HL-60 (cell line): Measurements from ENCODE around the gene TBCD.

ENCODE experiments used
- GABPA ChIP-seq: IDR thresholded peaks from 2 replicates; pipeline ENCODE4 v1.6.1; 2012; ENCODE audit warnings: low read depth
- POLR2AphosphoS5 ChIP-seq: IDR thresholded peaks from 2 replicates; pipeline ENCODE4 v1.6.1; 2012; ENCODE audit warnings: low read depth
- SPI1 ChIP-seq: IDR thresholded peaks from 2 replicates; pipeline ENCODE4 v1.6.1; 2012; ENCODE audit warnings: low read depth, mild to moderate bottlenecking, borderline replicate concordance
- TF ChIP-seq, protein P1 (sequence below): IDR thresholded peaks from one replicate; pipeline ENCODE4 v1.5.1; 2011; ENCODE audit warnings: low read length, control low read depth, inconsistent platforms; ENCODE audit not compliant: insufficient read depth
- TF ChIP-seq, protein P2 (sequence below): IDR thresholded peaks from 2 replicates; pipeline ENCODE4 v1.6.1; 2012; ENCODE audit warnings: low read depth; ENCODE audit not compliant: insufficient replicate concordance

DNA sequence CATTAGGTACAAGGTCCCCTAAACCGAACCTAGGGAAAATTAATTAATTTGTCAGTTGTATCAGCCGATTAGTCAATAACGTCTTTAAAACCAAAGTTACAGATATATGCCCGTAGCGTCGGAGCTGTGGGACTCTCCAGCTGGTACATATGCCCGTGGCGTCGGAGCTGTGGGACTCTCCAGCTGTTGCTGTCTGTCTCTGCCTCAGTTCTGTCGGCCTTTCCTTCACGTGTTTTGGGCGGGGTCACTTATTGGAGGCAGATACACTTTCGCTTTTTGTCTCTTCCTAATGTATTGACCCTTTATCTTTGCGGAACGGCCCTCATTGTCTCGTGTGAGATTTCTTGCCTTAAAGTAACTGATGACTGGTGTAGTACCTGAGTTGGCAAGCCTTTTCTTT lies 150.0 kb downstream of the TBCD start:
- TF ChIP-seq, protein P1, sequence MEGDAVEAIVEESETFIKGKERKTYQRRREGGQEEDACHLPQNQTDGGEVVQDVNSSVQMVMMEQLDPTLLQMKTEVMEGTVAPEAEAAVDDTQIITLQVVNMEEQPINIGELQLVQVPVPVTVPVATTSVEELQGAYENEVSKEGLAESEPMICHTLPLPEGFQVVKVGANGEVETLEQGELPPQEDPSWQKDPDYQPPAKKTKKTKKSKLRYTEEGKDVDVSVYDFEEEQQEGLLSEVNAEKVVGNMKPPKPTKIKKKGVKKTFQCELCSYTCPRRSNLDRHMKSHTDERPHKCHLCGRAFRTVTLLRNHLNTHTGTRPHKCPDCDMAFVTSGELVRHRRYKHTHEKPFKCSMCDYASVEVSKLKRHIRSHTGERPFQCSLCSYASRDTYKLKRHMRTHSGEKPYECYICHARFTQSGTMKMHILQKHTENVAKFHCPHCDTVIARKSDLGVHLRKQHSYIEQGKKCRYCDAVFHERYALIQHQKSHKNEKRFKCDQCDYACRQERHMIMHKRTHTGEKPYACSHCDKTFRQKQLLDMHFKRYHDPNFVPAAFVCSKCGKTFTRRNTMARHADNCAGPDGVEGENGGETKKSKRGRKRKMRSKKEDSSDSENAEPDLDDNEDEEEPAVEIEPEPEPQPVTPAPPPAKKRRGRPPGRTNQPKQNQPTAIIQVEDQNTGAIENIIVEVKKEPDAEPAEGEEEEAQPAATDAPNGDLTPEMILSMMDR: no peak
- TF ChIP-seq GABPA (no peak), POLR2AphosphoS5 (no peak), SPI1 (no peak)
- TF ChIP-seq, protein P2, sequence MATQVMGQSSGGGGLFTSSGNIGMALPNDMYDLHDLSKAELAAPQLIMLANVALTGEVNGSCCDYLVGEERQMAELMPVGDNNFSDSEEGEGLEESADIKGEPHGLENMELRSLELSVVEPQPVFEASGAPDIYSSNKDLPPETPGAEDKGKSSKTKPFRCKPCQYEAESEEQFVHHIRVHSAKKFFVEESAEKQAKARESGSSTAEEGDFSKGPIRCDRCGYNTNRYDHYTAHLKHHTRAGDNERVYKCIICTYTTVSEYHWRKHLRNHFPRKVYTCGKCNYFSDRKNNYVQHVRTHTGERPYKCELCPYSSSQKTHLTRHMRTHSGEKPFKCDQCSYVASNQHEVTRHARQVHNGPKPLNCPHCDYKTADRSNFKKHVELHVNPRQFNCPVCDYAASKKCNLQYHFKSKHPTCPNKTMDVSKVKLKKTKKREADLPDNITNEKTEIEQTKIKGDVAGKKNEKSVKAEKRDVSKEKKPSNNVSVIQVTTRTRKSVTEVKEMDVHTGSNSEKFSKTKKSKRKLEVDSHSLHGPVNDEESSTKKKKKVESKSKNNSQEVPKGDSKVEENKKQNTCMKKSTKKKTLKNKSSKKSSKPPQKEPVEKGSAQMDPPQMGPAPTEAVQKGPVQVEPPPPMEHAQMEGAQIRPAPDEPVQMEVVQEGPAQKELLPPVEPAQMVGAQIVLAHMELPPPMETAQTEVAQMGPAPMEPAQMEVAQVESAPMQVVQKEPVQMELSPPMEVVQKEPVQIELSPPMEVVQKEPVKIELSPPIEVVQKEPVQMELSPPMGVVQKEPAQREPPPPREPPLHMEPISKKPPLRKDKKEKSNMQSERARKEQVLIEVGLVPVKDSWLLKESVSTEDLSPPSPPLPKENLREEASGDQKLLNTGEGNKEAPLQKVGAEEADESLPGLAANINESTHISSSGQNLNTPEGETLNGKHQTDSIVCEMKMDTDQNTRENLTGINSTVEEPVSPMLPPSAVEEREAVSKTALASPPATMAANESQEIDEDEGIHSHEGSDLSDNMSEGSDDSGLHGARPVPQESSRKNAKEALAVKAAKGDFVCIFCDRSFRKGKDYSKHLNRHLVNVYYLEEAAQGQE: no peak
